GM12878 (cell line): ENCODE data around the gene ZDHHC22. TPM values are rescaled to one million over a fixed set of nuclear protein-coding genes. Genes with fewer than 3 reads are reported as not detected.

ENCODE experiments used
- ATAC-seq: fragments of 200-7000 bp; cut with Tn5 transposase; 3 replicates; pipeline ENCODE4 v1.9.1; 2020; ENCODE audit warnings: mild to moderate bottlenecking, moderate library complexity
- BruUV-seq: library from RNA; stranded (reverse); fragments of 400-500 nt; replicated peaks from 2 replicates; lab custom pipeline; 2021; lab: Mats Ljungman, UMichigan
- CTCF ChIA-PET: fragments of 300-600 bp; sonication (Branson Sonifier 250); formaldehyde crosslinking; extraction: SDS; loops from one replicate; lab custom pipeline; 2021; ENCODE audit warnings: inconsistent platforms; lab: Yijun Ruan, JAX
- POLR2A ChIA-PET: fragments of 350-600 bp; formaldehyde crosslinking; extraction: SDS; loops from one replicate; lab custom pipeline; 2021; ENCODE audit warnings: inconsistent platforms; lab: Charles Lee
- RAD21 ChIA-PET: fragments of 300-600 bp; sonication (Branson Sonifier 250); formaldehyde crosslinking; loops from one replicate; lab custom pipeline; 2023; ENCODE audit warnings: antibody characterized with exemption; ENCODE audit not compliant: unreplicated experiment; lab: Charles Lee
- SMC1A ChIA-PET: fragments of 300-600 bp; sonication (Branson Sonifier 250); formaldehyde crosslinking; loops from one replicate; lab custom pipeline; 2023; ENCODE audit not compliant: unreplicated experiment, uncharacterized antibody; lab: Charles Lee
- DNase-seq: peaks from one replicate; pipeline ENCODE4 v3.0.0-alpha.2; 2011; ENCODE audit warnings: low read depth, low spot score
- FAIRE-seq: peaks from 3 replicates; lab custom pipeline; 2011; peaks lifted over from hg19 to GRCh38; lab: Jason Lieb, UNC
- H2AFZ ChIP-seq: 2 replicates; pipeline ENCODE4 v1.6.0; 2011; ENCODE audit warnings: low read depth, low read length, control low read depth; ENCODE audit not compliant: control insufficient read depth
- H3K27ac ChIP-seq: 2 replicates; pipeline ENCODE4 v1.5.1; 2011; ENCODE audit warnings: control low read depth; ENCODE audit not compliant: control insufficient read depth, insufficient read depth
- H3K27me3 ChIP-seq, 2 experiments: replicated peaks in 1 of 2; 2 replicates each; pipeline versions ENCODE4 v1.6.0 to v1.6.1; 2011; ENCODE audit warnings: low read length in 1 of 2; ENCODE audit not compliant: control insufficient read depth in 2 of 2, insufficient read depth in 2 of 2
- H3K36me3 ChIP-seq, 2 experiments: 2 replicates each; pipeline ENCODE4 v1.5.1; 2011; ENCODE audit warnings: low read length in 1 of 2; ENCODE audit not compliant: control insufficient read depth in 2 of 2, insufficient read depth in 2 of 2
- H3K4me1 ChIP-seq: 2 replicates; pipeline ENCODE4 v1.6.1; 2011; ENCODE audit warnings: mild to moderate bottlenecking, low read length, moderate library complexity, mixed read lengths; ENCODE audit not compliant: control insufficient read depth, insufficient read depth
- H3K4me2 ChIP-seq: 2 replicates; pipeline ENCODE4 v1.6.0; 2011; ENCODE audit warnings: control low read depth; ENCODE audit not compliant: control insufficient read depth, insufficient read depth
- H3K4me3 ChIP-seq: fragments of 200-600 bp; sonication (generic); 2 replicates; pipeline ENCODE4 v1.5.1; 2016
- H3K79me2 ChIP-seq: 2 replicates; pipeline ENCODE4 v1.6.0; 2011; ENCODE audit warnings: low read length; ENCODE audit not compliant: control insufficient read depth, insufficient read depth
- H3K9ac ChIP-seq: 2 replicates; pipeline ENCODE4 v1.8.0; 2011; ENCODE audit warnings: low read length, control low read depth, mixed read lengths; ENCODE audit not compliant: control insufficient read depth, insufficient read depth
- H3K9me3 ChIP-seq: replicated peaks from 3 replicates; pipeline ENCODE4 v1.5.1; 2011; ENCODE audit warnings: mild to moderate bottlenecking, low read length; ENCODE audit not compliant: control insufficient read depth, insufficient read depth
- H4K20me1 ChIP-seq: 2 replicates; pipeline ENCODE4 v1.6.0; 2011; ENCODE audit not compliant: control insufficient read depth, insufficient read depth
- ASH2L ChIP-seq: fragments of 300-600, 200-600 bp; sonication (generic); IDR thresholded peaks from 2 replicates; pipeline ENCODE4 v1.6.1; 2017; ENCODE audit warnings: low read depth, mild to moderate bottlenecking, borderline replicate concordance
- CHD4 ChIP-seq: fragments of 200-600 bp; sonication (generic); IDR thresholded peaks from 2 replicates; pipeline ENCODE4 v1.6.1; 2016; ENCODE audit warnings: mild to moderate bottlenecking
- NBN ChIP-seq: fragments of 450-650 bp; IDR thresholded peaks from 2 replicates; pipeline ENCODE4 v1.6.1; 2016
- SPI1 ChIP-seq: IDR thresholded peaks from 2 replicates; pipeline ENCODE4 v1.6.1; 2011; ENCODE audit warnings: low read depth, mild to moderate bottlenecking, low read length, moderate library complexity, borderline replicate concordance; ENCODE audit not compliant: insufficient read depth
- SRF ChIP-seq, 2 experiments: IDR thresholded peaks; 2 replicates each; pipeline ENCODE4 v1.6.1; 2011; ENCODE audit warnings: low read depth in 2 of 2, low read length in 2 of 2, mild to moderate bottlenecking in 1 of 2, moderate library complexity in 1 of 2
- YBX1 ChIP-seq: fragments of 450-650 bp; IDR thresholded peaks from 2 replicates; pipeline ENCODE4 v1.6.1; 2016; ENCODE audit warnings: antibody characterized with exemption
- ZNF207 ChIP-seq: fragments of 450-650 bp; IDR thresholded peaks from 2 replicates; pipeline ENCODE4 v1.6.1; 2014; ENCODE audit warnings: antibody characterized with exemption, mild to moderate bottlenecking, borderline replicate concordance
- WGBS: methylation state at CpG from one replicate; pipeline ENCODE4 v1.1.6; 2016; ENCODE audit warnings: low lambda C conversion rate; ENCODE audit not compliant: insufficient replicate concordance, insufficient coverage; ENCODE audit errors: missing lambda C conversion rate; 5-methylcytosine and 5-hydroxymethylcytosine counted together
- in situ Hi-C: fragments of 300-500 bp; cut with MboI; formaldehyde crosslinking; loops from 9 replicates; pipeline ENCODE4 v1.14.3; 2018; ENCODE audit warnings: mixed read lengths
- intact Hi-C: fragments of 100-400 bp; cut with micrococcal nuclease; formaldehyde crosslinking; loops from one replicate; pipeline ENCODE4 v1.14.2; 2022; ENCODE audit not compliant: unreplicated experiment
- polyA plus RNA-seq, 11 experiments: library from polyadenylated mRNA; depleted of rRNA in 4 of 11; unstranded in 6 of 11; stranded (reverse) in 5 of 11; fragments of >200 nt; fragmentation: Nextera tagmentation in 4 of 11; fragmentation: Illumina TruSeq in 1 of 11; extraction: Ambion mirVana in 4 of 11; extraction: Trizol in 1 of 11; gene quantifications; 1 replicate in 1 of 11; 2 replicates in 10 of 11; pipeline versions ENCODE4 v1.2.1 to v1.2.3, GENCODE V29; 2011 to 2016; ENCODE audit warnings: inconsistent platforms in 2 of 11, missing spikeins in 2 of 11, low read depth in 1 of 11
- total RNA-seq, 4 experiments: library from RNA; depleted of rRNA in 3 of 4; stranded (reverse); fragments of >200 nt in 3 of 4; fragmentation: Illumina TruSeq in 1 of 4; extraction: Trizol in 1 of 4; gene quantifications; 2 replicates each; pipeline versions ENCODE4 v1.2.1 to v1.2.3, GENCODE V29; 2013 to 2021
- TF ChIP-seq, protein P1 (sequence below): IDR thresholded peaks from 2 replicates; pipeline ENCODE4 v1.6.1; 2012; ENCODE audit warnings: improper control_type of control experiment, low read depth, low read length; ENCODE audit not compliant: insufficient replicate concordance
- TF ChIP-seq, protein P2 (sequence below): fragments of 450-650 bp; IDR thresholded peaks from 2 replicates; pipeline ENCODE4 v1.6.1; 2017; ENCODE audit warnings: mild to moderate bottlenecking
- TF ChIP-seq, protein P3 (sequence below): IDR thresholded peaks from 2 replicates; pipeline ENCODE4 v1.6.1; 2012; ENCODE audit warnings: low read depth, low read length, improper control_type of control experiment
- TF ChIP-seq, protein P4 (sequence below): fragments of 450-650 bp; IDR thresholded peaks from 2 replicates; pipeline ENCODE4 v1.6.1; 2017; ENCODE audit warnings: low read depth, mild to moderate bottlenecking, moderate library complexity

The ZDHHC22 gene
- total and polyA plus RNA-seq, 10 of the 15 experiments (the other 5 are each of a cell fraction or from before 2014, with no cell fraction given), result 0.06 TPM; not detected in 9

DNA sequence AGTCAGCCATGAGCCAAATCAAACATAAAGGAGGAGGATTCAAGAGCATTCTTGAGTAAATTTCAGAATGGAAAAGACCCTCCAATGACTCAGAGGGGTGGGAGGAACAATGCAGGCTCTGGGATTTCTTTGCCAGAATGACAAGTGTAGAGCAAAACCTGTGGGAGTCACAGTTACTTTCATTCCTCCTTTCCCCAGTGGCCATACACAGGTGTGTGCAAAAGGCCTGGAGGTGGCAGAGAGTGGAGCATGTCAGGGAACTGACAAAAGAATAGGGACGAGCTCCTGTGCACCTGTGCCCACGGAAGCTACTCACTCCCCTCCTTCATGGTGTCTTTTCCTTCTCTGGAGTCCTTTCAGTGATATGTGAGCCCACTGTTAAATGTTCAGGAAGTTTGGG is 52.9 kb downstream of the ZDHHC22 start (continued):
- TF ChIP-seq, protein P1, sequence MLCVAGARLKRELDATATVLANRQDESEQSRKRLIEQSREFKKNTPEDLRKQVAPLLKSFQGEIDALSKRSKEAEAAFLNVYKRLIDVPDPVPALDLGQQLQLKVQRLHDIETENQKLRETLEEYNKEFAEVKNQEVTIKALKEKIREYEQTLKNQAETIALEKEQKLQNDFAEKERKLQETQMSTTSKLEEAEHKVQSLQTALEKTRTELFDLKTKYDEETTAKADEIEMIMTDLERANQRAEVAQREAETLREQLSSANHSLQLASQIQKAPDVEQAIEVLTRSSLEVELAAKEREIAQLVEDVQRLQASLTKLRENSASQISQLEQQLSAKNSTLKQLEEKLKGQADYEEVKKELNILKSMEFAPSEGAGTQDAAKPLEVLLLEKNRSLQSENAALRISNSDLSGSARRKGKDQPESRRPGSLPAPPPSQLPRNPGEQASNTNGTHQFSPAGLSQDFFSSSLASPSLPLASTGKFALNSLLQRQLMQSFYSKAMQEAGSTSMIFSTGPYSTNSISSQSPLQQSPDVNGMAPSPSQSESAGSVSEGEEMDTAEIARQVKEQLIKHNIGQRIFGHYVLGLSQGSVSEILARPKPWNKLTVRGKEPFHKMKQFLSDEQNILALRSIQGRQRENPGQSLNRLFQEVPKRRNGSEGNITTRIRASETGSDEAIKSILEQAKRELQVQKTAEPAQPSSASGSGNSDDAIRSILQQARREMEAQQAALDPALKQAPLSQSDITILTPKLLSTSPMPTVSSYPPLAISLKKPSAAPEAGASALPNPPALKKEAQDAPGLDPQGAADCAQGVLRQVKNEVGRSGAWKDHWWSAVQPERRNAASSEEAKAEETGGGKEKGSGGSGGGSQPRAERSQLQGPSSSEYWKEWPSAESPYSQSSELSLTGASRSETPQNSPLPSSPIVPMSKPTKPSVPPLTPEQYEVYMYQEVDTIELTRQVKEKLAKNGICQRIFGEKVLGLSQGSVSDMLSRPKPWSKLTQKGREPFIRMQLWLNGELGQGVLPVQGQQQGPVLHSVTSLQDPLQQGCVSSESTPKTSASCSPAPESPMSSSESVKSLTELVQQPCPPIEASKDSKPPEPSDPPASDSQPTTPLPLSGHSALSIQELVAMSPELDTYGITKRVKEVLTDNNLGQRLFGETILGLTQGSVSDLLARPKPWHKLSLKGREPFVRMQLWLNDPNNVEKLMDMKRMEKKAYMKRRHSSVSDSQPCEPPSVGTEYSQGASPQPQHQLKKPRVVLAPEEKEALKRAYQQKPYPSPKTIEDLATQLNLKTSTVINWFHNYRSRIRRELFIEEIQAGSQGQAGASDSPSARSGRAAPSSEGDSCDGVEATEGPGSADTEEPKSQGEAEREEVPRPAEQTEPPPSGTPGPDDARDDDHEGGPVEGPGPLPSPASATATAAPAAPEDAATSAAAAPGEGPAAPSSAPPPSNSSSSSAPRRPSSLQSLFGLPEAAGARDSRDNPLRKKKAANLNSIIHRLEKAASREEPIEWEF, result no peak
- TF ChIP-seq SPI1 (no peak), SRF (IDR thresholded peaks at IDR 0.05; ENCODE audit: low read depth in 2 of 2, low read length in 2 of 2) (no peak)
- TF ChIP-seq, all 136 proteins: peak for 0

DNA sequence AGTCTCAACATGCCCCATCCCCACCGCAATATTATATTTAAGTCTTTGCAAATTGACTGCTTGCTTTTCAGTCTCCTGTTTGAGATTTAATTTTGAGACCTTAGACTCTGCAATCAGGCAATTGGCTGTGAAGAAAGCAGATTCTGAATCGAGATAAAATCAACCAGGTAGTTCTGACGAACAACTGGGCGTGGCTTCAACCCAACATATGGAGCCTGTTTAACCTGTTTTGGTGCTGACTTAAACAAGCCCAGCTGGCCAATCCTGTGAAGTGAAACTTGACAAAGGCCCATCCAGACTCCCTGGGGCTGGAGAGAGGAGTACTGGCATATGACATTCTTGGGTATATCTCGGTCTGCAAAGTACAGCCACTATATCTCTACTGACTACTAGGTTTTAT is 53.4 kb downstream of the ZDHHC22 start:
- SMC1A ChIA-PET, result interaction anchor here (0.7 to 13.7 kb wide), 4 partner anchors 7 to 212 kb away, joined by 3 to 214 read pairs (median 104); partner anchors contain the start of gene CIPC
- DNase-seq (no peak), ATAC-seq (no peak), FAIRE-seq (no peak)
- BruUV-seq, result no TSS peak
- H3K4me3 ChIP-seq, result no peak overlapping the region
- CTCF ChIA-PET, result interaction anchor here (0.9 to 19.7 kb wide), 4 partner anchors 10 to 175 kb away, joined by 4 to 719 read pairs (median 5); partner anchors contain the start of gene CIPC
- in situ Hi-C loops (no loop called here), intact Hi-C loops (no loop called here)
- H3K27ac ChIP-seq, result no peak overlapping the region
- H2AFZ ChIP-seq, result no peak overlapping the region
- POLR2A ChIA-PET, result interaction anchor here (0.6 to 0.9 kb wide), 2 partner anchors 12 to 481 kb away, joined by 3 to 4 read pairs; no protein-coding TSS in a partner anchor
- RAD21 ChIA-PET, result interaction anchor here (13.8 kb wide), 1 partner anchor 20 kb away, joined by 199 read pairs; no protein-coding TSS in a partner anchor
- H3K9me3 ChIP-seq, result peaks cover 11% of the 10 kb centered on the region
- 79% methylated on average over 5 of the region's 5 CpGs for WGBS
- no peak overlapping the region for H3K9ac ChIP-seq
- peaks cover 4% of the 10 kb centered on the region for H3K4me1 ChIP-seq
- no peak overlapping the region for H3K4me2 ChIP-seq
- no peaks in the 10 kb centered on the region for H3K36me3 ChIP-seq
- H3K79me2 ChIP-seq, result no peaks in the 10 kb centered on the region
- H4K20me1 ChIP-seq, result no peaks in the 10 kb centered on the region
- H3K27me3 ChIP-seq, result no peaks in the 10 kb centered on the region; a peak in 1 of 4 replicates
- TF ChIP-seq, protein P2, sequence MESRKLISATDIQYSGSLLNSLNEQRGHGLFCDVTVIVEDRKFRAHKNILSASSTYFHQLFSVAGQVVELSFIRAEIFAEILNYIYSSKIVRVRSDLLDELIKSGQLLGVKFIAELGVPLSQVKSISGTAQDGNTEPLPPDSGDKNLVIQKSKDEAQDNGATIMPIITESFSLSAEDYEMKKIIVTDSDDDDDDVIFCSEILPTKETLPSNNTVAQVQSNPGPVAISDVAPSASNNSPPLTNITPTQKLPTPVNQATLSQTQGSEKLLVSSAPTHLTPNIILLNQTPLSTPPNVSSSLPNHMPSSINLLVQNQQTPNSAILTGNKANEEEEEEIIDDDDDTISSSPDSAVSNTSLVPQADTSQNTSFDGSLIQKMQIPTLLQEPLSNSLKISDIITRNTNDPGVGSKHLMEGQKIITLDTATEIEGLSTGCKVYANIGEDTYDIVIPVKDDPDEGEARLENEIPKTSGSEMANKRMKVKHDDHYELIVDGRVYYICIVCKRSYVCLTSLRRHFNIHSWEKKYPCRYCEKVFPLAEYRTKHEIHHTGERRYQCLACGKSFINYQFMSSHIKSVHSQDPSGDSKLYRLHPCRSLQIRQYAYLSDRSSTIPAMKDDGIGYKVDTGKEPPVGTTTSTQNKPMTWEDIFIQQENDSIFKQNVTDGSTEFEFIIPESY, result no peak
- TF ChIP-seq CHD4, result no peak
- TF ChIP-seq, protein P3, sequence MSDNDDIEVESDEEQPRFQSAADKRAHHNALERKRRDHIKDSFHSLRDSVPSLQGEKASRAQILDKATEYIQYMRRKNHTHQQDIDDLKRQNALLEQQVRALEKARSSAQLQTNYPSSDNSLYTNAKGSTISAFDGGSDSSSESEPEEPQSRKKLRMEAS, result no peak
- TF ChIP-seq ZNF207, result no peak
- TF ChIP-seq YBX1, result no peak
- no peak for TF ChIP-seq NBN
- no peak for TF ChIP-seq ASH2L
- TF ChIP-seq, protein P4, sequence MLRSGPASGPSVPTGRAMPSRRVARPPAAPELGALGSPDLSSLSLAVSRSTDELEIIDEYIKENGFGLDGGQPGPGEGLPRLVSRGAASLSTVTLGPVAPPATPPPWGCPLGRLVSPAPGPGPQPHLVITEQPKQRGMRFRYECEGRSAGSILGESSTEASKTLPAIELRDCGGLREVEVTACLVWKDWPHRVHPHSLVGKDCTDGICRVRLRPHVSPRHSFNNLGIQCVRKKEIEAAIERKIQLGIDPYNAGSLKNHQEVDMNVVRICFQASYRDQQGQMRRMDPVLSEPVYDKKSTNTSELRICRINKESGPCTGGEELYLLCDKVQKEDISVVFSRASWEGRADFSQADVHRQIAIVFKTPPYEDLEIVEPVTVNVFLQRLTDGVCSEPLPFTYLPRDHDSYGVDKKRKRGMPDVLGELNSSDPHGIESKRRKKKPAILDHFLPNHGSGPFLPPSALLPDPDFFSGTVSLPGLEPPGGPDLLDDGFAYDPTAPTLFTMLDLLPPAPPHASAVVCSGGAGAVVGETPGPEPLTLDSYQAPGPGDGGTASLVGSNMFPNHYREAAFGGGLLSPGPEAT, result no peak
